Chondrocyte (in vitro differentiated cells): ENCODE results near the gene PSD. TPM values are rescaled to one million over a fixed set of nuclear protein-coding genes. Genes with fewer than 3 reads are reported as not detected.

Source experiments
- DNase-seq: peaks from one replicate; pipeline ENCODE4 v3.0.0; 2021; ENCODE audit warnings: mixed read lengths, low spot score
- H3K27ac Mint-ChIP-seq: one replicate; pipeline ENCODE4 v1.8.0; 2021; ENCODE audit warnings: mild to moderate bottlenecking, moderate library complexity, mixed read lengths; ENCODE audit not compliant: unreplicated experiment
- H3K27me3 Mint-ChIP-seq: 2 replicates; pipeline ENCODE4 v1.8.0; 2021; ENCODE audit warnings: low read depth, mixed read lengths
- H3K36me3 Mint-ChIP-seq: 2 replicates; pipeline ENCODE4 v1.8.0; 2021; ENCODE audit warnings: low read depth, mixed read lengths
- H3K4me1 Mint-ChIP-seq: 2 replicates; pipeline ENCODE4 v1.8.0; 2021; ENCODE audit warnings: low read depth, mild to moderate bottlenecking, mixed read lengths
- H3K4me3 Mint-ChIP-seq: one replicate; pipeline ENCODE4 v1.8.0; 2021; ENCODE audit warnings: mild to moderate bottlenecking, moderate library complexity, mixed read lengths; ENCODE audit not compliant: unreplicated experiment
- H3K9me3 Mint-ChIP-seq: 2 replicates; pipeline ENCODE4 v1.8.0; 2021; ENCODE audit warnings: low read depth, mixed read lengths
- total RNA-seq: library from RNA; stranded (reverse); gene quantifications from 3 replicates; pipeline ENCODE4 v1.2.1, GENCODE V29; 2021
- TF ChIP-seq, protein P1 (sequence below): fragments of 200-600 bp; sonication (generic); IDR thresholded peaks from 2 replicates; pipeline ENCODE4 v1.5.0; 2021; ENCODE audit warnings: antibody characterized with exemption, mild to moderate bottlenecking, moderate library complexity

Gene PSD
- total RNA-seq, 1 donor from 2014 or later = 4.0 TPM

DNA sequence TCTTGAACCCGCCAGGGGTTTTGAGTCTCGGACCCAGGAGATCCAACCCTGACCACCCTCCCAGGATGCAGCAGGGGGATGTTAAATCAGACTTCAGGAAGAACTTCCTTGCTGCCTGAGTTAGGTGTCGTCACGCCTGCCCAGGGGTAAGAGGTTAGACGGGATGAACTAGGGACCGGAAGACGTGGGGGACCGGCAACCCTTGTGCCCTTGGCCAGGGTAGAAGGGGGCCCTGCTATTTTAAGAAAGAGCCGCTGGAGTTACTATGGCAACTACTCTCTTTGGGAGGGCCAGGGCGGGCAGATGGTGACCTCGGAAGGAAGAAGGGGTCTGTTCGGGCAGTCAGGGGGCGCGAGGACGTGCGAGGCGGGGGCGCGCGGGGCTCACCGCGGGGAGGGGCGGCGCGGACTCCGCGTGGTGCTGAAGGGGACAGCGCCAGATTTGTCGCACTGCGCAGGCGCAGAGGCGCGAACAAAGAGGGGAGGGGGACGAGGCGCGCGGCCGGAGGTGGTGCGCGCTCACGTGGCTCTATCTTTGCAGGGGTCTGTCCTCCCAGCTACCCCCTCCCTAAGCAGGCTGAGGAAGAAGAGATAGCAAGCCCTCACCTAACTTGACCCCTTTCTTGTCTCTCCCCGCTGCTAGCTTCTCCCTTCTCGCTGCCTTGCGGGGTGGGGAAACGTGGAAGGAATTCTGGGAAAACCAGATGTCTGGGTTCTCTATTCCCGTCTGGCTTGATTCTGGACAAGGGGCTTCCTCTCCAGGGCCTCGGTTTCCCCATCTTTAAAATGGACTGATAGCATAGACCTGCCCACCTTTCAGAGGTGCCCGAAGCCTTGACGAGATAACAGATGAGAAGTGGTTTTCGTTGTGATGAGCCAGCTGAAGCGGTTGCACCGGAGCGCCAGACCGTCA lies 940 bp upstream of the PSD start:
- H3K4me3 Mint-ChIP-seq = peak overlapping the region; percentile 98

DNA sequence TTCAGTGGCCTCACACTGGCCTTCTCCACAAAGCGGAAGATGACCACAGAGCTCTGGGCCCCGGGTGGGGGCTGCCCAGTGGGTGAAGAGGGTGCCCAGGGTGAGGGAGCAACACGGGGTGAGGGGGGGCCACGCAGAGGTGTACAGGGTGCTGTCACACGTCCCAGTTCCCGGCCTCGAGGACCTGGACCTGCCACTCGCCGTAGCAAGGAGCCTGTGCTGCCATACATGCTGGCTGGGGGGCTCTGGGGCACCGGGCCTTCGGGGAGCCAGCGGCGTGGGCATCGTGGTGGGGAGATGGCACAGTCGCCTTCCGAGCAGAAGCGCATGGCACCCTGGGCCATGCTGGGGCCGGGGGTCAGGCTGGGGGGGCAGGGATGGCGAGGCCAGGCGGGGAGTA lies 1.9 kb downstream of the PSD start:
- Mint-ChIP-seq H3K4me3 (no peak overlapping the region), H3K9me3 (no peaks in the 10 kb centered on the region), H3K4me1 (peaks cover 21% of the 10 kb centered on the region), H3K27ac (no peak overlapping the region), H3K27me3 (peaks cover 23% of the 10 kb centered on the region), H3K36me3 (no peaks in the 10 kb centered on the region)
- TF ChIP-seq, protein P1, sequence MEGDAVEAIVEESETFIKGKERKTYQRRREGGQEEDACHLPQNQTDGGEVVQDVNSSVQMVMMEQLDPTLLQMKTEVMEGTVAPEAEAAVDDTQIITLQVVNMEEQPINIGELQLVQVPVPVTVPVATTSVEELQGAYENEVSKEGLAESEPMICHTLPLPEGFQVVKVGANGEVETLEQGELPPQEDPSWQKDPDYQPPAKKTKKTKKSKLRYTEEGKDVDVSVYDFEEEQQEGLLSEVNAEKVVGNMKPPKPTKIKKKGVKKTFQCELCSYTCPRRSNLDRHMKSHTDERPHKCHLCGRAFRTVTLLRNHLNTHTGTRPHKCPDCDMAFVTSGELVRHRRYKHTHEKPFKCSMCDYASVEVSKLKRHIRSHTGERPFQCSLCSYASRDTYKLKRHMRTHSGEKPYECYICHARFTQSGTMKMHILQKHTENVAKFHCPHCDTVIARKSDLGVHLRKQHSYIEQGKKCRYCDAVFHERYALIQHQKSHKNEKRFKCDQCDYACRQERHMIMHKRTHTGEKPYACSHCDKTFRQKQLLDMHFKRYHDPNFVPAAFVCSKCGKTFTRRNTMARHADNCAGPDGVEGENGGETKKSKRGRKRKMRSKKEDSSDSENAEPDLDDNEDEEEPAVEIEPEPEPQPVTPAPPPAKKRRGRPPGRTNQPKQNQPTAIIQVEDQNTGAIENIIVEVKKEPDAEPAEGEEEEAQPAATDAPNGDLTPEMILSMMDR = no peak
- no peak for DNase-seq

More for the DNA sequence above, 940 bp upstream of the PSD start:
- Mint-ChIP-seq H3K36me3 (peaks cover 1% of the 10 kb centered on the region), H3K9me3 (no peaks in the 10 kb centered on the region), H3K27ac (peak overlapping the region; percentile 17), H3K27me3 (peaks cover 18% of the 10 kb centered on the region), H3K4me1 (peaks cover 33% of the 10 kb centered on the region)
- TF ChIP-seq, protein P1 = no peak
- no peak for DNase-seq

DNA sequence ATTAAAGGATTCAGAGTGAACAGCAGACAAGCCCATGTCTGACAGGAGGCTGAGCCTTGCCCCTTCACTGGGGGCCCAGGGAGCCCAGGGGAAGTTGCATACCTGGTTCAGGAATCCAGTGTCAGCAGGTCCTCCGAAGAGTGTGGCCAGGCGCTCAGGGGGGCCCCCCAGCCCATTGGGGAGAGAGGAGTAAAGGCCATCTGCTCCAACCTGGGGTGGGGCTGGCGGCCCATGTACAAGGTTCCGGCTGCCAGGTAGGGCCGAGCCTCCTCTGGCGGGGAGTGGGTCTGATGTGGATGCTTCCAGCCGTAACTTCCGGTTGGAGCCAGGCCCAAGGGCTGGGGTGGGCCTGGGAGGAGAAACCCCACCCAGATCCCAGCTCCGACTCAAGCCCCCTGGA lies 2.3 kb downstream of the PSD start:
- Mint-ChIP-seq H3K4me1 (peaks cover 23% of the 10 kb centered on the region), H3K27me3 (peaks cover 26% of the 10 kb centered on the region), H3K4me3 (no peak overlapping the region)

DNA sequence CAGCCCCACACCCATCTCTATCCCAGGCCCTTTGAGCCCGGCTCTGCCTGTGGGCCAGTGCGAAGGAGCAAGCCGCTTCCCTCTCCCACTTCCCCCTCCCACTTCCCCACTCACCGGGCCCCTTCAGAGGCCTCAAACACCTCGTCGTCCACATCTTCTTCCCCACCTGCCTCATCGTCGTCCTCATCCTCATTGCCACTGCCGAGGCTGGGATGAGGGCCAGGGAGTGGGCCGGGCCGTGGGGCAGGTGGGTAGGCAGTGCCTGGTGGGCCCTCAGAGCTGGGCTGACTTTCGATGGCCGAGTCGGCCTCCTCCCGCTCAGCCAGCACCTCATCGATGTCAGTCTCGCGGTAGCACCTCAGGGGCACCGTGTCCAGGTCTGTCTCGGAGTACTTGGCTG lies 3.8 kb downstream of the PSD start:
- TF ChIP-seq, protein P1 = no peak
- Mint-ChIP-seq H3K27me3 (peaks cover 38% of the 10 kb centered on the region), H3K4me1 (peaks cover 23% of the 10 kb centered on the region), H3K36me3 (no peaks in the 10 kb centered on the region), H3K9me3 (no peaks in the 10 kb centered on the region), H3K4me3 (no peak overlapping the region), H3K27ac (no peak overlapping the region)
- DNase-seq = no peak

More for the DNA sequence above, 2.3 kb downstream of the PSD start:
- no peak for DNase-seq
- Mint-ChIP-seq H3K27ac (no peak overlapping the region), H3K9me3 (no peaks in the 10 kb centered on the region), H3K36me3 (no peaks in the 10 kb centered on the region)
- TF ChIP-seq, protein P1 = no peak

DNA sequence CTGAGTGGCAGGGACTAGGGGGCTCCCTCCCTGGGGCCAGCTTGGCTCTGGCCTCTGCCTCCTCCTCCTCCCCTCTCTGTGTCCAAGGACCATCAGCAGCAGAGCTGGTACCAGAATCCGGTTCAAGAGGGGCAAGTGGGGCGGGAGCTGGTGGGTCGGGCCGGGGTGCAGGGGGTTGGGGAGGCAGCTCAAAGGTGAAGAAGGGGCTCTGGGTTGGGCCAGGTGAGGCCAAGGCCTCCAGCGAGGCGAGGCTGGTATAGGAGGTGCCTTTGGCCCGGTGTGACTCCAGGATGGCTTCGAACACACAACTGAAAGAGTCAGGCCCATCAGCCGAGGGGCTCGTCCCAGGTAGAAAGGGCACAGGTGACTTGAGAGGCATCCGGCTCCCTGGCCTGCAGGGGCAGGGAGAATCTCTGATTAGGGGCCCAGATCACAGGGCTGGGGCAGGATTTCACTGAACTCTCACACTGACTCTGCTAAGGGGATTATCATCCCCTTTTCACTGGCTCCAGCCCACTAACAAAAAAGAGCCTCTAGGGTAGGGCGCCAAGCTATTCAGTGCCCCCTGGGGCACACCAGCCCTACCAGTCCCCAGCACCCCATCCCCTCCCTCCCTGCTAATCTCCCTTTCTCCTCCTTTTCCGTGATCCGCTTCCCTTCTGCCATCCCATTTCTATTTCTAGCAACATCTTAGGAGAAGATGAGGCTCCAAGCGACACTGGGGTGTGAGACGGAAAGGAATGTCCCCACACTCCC lies 4.6 kb downstream of the PSD start:
- TF ChIP-seq, protein P1 = no peak
- H3K27me3 Mint-ChIP-seq = peaks cover 41% of the 10 kb centered on the region
- H3K4me3 Mint-ChIP-seq = no peak overlapping the region
- no peak overlapping the region for H3K27ac Mint-ChIP-seq
- no peaks in the 10 kb centered on the region for H3K9me3 Mint-ChIP-seq
- H3K4me1 Mint-ChIP-seq = peaks cover 20% of the 10 kb centered on the region
- H3K36me3 Mint-ChIP-seq = no peaks in the 10 kb centered on the region
- DNase-seq = no peak
